H54 (cell line): ENCODE data around the gene ESYT3.
"Not testable (repeated sequence)": the region's sequence is repeated elsewhere in the genome, so short reads cannot be mapped to it uniquely, and the experiment has no call there.

ENCODE experiments used
- DNase-seq: peaks from one replicate; pipeline ENCODE4 v3.0.0; 2011; ENCODE audit warnings: low spot score, mixed read lengths; ENCODE audit not compliant: insufficient read length
- FAIRE-seq: peaks from 3 replicates; lab custom pipeline; 2011; peaks lifted over from hg19 to GRCh38; lab: Jason Lieb, UNC
- POLR2A ChIP-seq: IDR thresholded peaks from 2 replicates; pipeline ENCODE4 v1.6.1; 2011; ENCODE audit warnings: low read depth, mild to moderate bottlenecking, low read length

ESYT3 gene

DNA sequence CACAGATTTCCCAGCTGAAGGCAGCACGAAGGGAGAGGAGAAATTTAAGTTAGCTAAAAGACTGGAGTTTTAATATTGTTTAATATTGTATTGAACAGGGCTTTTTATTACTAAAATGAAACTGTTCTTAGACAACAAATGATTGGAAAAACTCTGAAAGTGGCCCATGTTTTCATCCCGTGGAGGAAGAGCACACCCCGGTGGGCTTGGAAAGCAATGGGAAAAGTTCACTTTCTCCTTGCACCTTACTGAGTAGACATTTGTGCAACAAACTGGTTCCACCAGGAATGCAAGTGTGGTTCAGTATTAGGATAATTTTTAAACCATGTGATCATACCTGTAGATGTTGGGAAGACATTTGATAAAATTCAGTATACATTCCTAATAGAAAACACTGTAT lies 8.2 kb upstream of the ESYT3 start:
- TF ChIP-seq POLR2A: no peak
- no peak for FAIRE-seq
- no peak for DNase-seq

- FAIRE-seq, DNase-seq: not testable (repeated sequence)
Observed at GRCh38 chr3:138426754-138427153, 7.7 kb upstream of the ESYT3 start.

GRCh38 chr3:138429665-138430064 lies 4.8 kb upstream of the ESYT3 start:
- FAIRE-seq (no peak), DNase-seq (no peak)
- no peak for TF ChIP-seq POLR2A

DNA sequence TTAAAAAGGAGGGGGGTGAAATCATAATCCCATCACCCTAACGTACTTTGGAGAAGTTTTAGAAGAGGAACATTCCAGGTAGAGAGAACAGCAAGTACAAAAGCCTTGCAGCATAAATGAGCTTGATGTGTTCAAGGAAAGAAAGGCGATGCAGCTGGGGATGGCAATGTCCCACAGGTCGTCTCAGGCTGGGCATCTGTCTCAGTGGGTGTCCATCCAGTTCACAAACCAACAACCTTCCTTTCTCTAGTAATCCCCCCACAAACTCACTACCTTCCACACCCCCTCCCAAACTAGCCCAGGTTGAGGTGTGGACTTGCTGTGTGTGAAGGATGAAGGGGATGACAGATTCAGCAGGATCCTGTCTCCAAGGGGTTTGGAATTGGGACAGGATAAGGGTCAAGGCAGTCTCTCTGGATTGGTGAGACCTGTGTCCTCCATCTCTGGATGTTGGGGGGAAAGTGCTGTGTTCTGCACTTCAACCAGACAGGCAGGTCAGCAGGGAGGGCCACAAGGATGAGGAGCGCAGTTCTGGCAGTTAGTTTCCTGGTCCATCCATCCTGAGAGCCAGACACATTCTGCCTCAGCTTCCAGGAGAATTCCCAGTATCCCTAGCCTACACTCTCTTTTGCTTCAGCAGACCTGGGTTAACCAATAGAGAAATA lies 1.7 kb upstream of the ESYT3 start:
- DNase-seq (no peak), FAIRE-seq (no peak)
- no peak for TF ChIP-seq POLR2A

- no peak for TF ChIP-seq POLR2A
- DNase-seq: no peak
- FAIRE-seq: no peak
Observed at GRCh38 chr3:138433892-138434275, 532 bp upstream of the ESYT3 start.

- no peak for TF ChIP-seq POLR2A
- FAIRE-seq (no peak), DNase-seq (no peak)
Observed at GRCh38 chr3:138434875-138435772, 708 bp downstream of the ESYT3 start.

- FAIRE-seq (no peak), DNase-seq (no peak)
- TF ChIP-seq POLR2A: no peak
Observed at GRCh38 chr3:138435840-138436239, 1.4 kb downstream of the ESYT3 start.

DNA sequence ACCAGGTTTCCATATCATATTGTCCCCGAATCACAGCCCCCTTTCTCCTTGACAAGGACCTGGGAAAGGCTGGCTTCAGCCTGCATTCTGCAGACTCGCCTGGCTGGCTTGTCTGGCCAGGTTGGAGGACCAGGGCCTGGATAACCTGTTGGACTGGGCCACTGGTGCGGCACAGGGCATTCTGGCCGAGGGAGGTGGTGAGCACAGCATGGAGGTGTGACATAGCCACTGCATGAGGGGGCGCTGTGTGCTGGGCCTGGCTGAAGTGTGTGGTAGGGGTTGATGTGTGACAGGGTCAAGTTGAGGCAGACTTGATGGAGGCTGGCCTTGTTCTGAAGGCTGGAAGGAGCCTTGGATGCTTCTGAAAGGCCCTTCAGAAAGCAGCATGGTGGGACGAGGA lies 2.9 kb downstream of the ESYT3 start:
- no peak for TF ChIP-seq POLR2A
- DNase-seq (no peak), FAIRE-seq (no peak)

- no peak for TF ChIP-seq POLR2A
- DNase-seq (no peak), FAIRE-seq (no peak)
Observed at GRCh38 chr3:138438896-138439295, 4.5 kb downstream of the ESYT3 start.

- FAIRE-seq (no peak), DNase-seq (no peak)
- TF ChIP-seq POLR2A: no peak
Observed at GRCh38 chr3:138439646-138440045, 5.2 kb downstream of the ESYT3 start.

DNA sequence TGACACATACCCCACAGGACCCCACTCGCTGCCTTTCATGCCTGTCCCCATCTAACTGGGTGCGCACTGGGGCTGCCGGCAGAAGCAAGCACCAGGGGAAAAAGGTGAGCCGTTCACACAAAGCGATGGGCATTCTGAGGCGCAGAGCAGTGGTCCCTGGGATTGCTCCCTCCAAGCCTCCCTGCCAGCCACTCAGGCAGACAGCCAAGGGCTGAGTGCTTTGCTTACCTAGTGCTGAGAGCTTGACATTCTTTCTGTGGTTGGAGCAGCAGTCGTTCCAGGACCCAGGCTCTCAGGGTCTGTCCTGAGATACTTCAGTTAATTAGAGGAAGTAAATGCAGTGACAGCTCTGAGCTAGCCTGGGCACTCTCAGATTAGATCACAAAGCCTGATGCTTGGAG lies 5.7 kb downstream of the ESYT3 start:
- no peak for TF ChIP-seq POLR2A
- FAIRE-seq: no peak
- no peak for DNase-seq

- FAIRE-seq: no peak
- DNase-seq: no peak
Observed at GRCh38 chr3:138440596-138440995, 6.2 kb downstream of the ESYT3 start.

GRCh38 chr3:138441256-138441655 lies 6.8 kb downstream of the ESYT3 start:
- no peak for TF ChIP-seq POLR2A
- no peak for DNase-seq
- FAIRE-seq: no peak

More at GRCh38 chr3:138440596-138440995, 6.2 kb downstream of the ESYT3 start:
- no peak for TF ChIP-seq POLR2A

DNA sequence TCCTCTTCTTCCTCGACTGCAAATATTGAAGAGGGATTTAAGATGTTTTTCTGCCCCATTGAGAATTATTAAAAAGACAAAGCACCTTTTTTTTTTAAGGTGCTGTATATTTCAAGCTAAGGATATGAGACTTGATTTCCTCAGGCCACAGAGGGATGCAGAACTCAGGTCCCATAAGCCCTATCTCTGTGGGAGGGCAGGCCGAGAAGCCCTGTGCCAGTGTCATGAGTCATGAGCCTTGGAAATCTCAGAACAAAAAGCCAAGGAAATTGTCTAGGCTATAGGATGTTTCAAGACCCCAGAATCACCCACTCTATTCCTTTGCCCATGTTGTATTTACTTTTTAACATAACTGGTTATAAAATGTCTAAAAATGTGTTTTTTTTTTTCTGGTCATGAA lies 7.3 kb downstream of the ESYT3 start:
- no peak for TF ChIP-seq POLR2A
- FAIRE-seq (no peak), DNase-seq (peak; percentile 70)

- peak; percentile 80 for DNase-seq
- no peak for TF ChIP-seq POLR2A
- FAIRE-seq: no peak
Observed at GRCh38 chr3:138442433-138442832, 8.0 kb downstream of the ESYT3 start.
